Measurements from ENCODE around the gene THG1L.

- no peak for TF ChIP-seq USF1 (IDR thresholded peaks at IDR 0.05)
- no peak for TF ChIP-seq TAF1 (IDR thresholded peaks at IDR 0.05; ENCODE audit: low read depth)
- no peak for TF ChIP-seq CREB1 (IDR thresholded peaks at IDR 0.05; ENCODE audit: low read depth)
- TF ChIP-seq, protein P1, sequence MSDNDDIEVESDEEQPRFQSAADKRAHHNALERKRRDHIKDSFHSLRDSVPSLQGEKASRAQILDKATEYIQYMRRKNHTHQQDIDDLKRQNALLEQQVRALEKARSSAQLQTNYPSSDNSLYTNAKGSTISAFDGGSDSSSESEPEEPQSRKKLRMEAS (IDR thresholded peaks at IDR 0.05): no peak
These were observed 41.1 kb upstream of the THG1L start for GRCh38 chr5:157689942-157690689.

Data from Ishikawa (cell line).